GM12891 (cell line): Measurements from ENCODE around the gene HS6ST3.

Experiments used
- PAX5 ChIP-seq: IDR thresholded peaks from 2 replicates; pipeline ENCODE4 v1.6.1; 2011; ENCODE audit warnings: low read length, moderate library complexity, mild to moderate bottlenecking; ENCODE audit not compliant: insufficient read depth, severe bottlenecking
- POLR2A ChIP-seq: IDR thresholded peaks from 2 replicates; pipeline ENCODE4 v1.6.1; 2011; ENCODE audit warnings: low read depth, low read length, control low read depth
- POLR2AphosphoS5 ChIP-seq: IDR thresholded peaks from 2 replicates; pipeline ENCODE4 v1.6.1; 2011; ENCODE audit warnings: low read depth, low read length, control low read depth
- SPI1 ChIP-seq: IDR thresholded peaks from 2 replicates; pipeline ENCODE4 v1.6.1; 2011; ENCODE audit warnings: low read depth, low read length, control low read depth
- TAF1 ChIP-seq: IDR thresholded peaks from 2 replicates; pipeline ENCODE4 v1.6.1; 2011; ENCODE audit warnings: low read depth, low read length, control low read depth

GRCh38 chr13:96544957-96545356 lies 455.1 kb downstream of the HS6ST3 start:
- no peak for TF ChIP-seq POLR2AphosphoS5
- TF ChIP-seq POLR2A, result no peak
- no peak for TF ChIP-seq PAX5
- TF ChIP-seq TAF1, result no peak
- TF ChIP-seq SPI1, result no peak
